NCI-H446 treated with DMSO at 0.1 percent for 48 hours (cell line): ENCODE measurements around the gene TIPIN.
"Not testable (repeated sequence)": the region's sequence is repeated elsewhere in the genome, so short reads cannot be mapped to it uniquely, and the experiment has no call there.

Experiments used
- DNase-seq: peaks from one replicate; lab custom pipeline; 2025; lab: John Stamatoyannopoulos, UW

The TIPIN gene

DNA sequence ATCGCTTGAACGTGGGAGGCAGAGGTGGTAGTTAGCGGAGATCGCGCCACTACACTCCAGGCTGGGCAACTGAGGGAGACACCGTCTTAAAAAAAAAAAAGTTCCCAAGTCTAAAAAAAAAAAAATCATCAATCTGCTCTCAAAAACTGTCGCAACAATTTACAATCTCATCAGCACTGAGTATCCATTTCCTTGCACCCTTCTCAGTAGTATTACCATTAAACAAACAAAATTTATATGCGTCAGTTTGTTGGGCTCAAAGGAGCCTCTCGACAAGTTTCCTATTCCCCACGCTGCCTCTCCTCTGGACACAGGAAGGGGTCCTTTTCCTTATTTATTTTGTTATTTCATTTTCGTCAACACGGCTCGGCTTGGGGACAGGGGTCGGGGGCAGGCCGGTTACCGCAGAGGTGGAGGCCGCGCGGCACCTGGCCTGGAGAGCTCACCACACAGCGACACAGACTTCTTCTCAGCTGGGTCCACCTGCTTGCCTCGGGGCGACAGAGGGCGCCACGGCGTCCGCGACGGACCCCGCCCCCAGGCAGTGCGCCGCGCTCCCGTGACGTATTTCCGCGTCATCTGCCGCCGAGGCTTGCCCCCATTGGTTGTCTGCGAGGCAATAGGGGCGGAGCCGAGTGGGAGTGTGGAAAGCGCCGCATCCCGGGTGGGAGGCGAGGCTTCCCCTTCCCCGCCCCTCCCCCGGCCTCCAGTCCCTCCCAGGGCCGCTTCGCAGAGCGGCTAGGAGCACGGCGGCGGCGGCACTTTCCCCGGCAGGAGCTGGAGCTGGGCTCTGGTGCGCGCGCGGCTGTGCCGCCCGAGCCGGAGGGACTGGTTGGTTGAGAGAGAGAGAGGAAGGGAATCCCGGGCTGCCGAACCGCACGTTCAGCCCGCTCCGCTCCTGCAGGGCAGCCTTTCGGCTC is 30.0 kb upstream of the TIPIN start, which contains the start of gene MAP2K1:
TSS of gene MAP2K1 (plus strand) at position 709 of the 920 bp plus-strand sequence. CDS start 436 bp downstream, outside the sequence.
- peak; percentile 87 for DNase-seq

DNA sequence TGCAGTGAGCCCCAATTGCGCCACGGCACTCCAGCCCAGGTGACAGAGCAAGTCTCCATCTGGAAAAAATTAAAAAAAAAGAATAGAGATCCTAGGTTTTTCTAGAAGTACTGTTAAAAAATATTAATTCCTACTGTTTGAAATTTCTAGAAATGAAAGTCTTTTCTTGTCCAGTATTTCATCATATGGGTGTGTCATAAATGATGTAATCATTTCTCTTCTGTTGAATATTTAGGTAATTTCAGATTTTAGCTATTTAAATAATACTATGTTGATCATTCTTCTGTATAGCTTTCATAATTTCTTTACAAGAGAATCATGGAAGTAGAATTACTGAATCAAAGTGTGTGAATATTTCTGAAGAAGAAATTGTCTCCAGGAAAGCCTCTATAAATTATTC is 24.9 kb upstream of the TIPIN start:
- not testable (repeated sequence) for DNase-seq

DNA sequence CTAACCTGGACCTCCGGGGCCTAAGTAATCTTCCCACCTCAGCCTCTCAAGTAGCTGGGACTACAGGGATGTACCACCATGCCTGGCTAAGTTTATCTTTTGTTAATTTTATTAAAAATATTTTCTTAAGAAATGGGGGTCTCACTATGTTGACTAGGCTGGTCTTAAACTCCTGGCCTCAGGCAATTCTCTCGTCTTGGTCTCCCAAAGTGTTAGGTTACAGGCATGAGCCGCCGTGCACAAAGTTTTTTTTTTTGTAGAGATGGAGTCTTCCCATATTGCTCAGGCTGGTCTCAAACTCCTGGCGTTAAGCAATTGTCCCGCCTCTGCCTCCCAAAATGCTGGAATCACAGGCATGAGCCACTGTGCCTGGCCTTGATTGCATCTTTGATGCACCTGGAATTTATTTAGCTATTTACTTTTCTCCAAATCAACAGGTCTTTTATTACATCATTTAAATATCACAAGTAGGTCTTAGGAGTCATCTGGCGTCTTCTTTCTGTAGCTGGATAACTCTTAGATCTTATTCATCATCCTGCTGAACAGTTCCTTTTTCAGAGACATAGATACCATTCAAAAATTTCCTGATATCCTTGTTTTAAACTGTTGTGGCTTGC is 22.4 kb upstream of the TIPIN start:
- DNase-seq, result no peak

DNA sequence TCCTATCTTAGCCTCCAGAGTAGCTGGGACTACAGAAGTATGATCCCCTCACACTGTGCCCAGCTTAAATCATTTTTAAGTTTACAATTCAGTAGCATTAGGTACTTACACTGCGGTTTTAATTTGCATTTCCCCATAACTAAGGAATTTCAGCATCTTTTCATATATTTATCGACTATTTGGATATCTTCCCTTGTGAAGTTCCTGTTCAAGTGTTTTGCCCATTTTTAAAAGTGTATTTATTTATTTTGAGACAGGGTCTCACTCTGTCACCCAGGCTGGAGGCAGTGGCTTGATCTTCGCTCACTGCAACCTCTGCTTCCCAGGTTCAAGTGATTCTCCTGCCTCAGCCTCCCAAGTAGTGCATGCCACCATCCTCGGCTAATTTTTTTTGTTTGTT is 17.7 kb upstream of the TIPIN start:
- DNase-seq, result no peak

DNA sequence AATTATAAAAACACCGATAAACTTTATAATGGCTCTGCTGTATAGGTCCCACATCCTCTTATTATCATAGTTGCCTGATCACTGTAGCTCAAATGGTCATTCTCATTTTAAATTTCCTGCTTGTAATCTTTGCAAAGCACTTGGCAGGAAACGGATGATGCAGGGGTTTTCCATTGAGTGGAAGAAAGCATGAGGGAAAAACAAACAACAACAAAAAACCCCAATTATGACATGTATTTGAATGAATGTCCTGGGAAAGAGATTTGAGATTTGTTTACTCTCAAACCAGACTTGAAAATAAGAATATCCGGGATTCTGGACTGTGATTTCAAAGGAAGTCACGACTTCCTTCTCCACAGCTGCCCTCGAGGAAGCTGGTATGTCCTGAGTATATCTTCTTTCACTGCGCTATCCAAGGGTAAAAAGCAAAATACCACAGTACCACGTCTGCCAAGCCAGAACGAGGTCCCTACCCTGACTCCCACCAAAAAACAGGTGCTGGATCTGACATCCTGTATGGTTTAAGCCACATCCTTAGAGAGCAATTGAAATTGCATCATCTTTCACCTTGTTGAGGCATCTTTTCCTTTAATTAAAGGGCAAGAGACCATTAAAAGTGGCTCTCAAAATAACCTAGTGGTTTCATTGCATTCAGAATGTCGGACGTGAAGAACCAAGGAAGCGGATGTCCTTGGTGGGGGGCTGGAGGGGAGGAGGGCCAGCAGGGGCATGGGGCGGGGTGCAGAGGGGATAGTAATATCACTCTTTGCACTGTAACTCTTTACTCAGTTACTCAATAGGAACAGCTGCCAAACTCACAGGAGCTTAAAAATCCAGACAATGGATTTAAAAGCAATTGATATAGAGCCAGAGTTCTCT is 13.5 kb upstream of the TIPIN start:
- DNase-seq, result no peak

DNA sequence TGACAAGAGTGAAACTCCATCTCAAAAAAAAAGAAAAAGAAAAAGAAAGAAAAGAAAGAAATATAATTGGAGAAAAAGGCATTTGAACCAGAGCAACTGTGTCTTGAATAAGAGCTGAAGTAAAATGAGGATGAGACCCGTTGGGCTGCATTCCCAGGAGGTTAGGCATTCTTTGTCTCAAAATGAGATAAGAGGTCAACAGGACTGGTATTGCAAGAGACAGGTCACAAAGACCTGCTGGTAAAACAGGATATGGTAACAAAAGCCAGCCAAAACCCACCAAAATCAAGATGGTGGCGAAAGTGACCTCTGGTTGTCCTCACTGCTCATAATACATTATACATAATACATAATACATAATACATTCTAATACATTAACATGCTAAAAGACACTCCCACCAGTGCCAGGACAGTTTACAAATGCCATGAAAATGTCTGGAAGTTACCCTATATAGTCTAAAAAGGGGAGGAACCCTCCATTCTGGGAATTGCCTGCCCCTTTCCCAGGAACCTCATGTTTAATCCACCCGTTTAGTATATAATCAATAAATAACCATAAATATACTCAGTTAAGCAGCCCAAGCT is 8.6 kb upstream of the TIPIN start:
- DNase-seq, result no peak

DNA sequence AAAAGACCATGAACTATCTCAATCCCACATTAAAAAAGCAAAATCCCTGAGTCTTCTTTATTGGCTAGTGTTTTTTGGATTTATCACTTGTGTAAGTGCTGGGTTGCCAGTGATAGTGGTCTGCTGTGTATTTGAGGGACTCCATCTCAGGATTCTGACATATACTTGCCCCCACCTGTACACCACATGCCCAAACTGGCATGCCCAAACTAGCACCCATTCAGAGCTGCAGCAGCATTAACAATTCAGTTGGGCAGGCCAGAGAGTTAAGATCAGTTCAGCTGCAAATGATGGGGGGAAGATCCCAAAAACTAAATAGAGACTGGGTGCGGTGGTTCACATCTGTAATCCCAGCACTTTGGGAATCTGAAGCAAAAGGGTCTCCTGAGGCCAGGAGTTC is 6.3 kb upstream of the TIPIN start:
- no peak for DNase-seq

DNA sequence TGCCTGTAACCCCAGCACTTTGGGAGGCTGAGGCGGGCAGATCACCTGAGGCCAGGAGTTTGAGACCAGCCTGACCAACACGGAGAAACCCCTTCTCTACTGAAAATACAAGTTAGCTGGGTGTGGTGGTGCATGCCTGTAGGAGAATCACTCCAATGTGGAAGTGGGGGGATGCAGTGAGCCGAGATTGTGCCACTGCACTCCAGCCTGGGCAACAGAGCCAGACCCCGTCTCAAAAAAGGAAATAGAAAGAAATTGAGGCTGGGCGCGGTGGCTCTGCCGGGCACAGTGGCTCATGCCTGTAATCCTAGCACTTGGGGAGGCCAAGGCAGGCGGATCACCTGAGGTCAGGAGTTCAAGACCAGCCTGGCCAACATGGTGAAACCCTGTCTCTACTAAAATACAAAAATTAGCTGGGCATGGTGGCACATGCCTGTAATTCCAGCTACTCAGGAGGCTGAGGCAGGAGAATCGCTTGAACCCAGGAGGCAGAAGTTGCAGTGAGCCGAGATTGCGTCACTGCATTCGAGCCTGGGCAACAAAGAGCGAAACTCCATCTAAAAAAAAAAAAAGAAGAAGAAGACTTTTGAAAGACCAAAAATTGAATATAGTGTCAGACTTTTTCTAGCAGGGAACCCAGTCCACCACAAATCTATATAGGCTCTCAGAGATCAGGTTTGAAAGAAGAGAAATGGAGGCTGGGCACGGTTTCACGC is 5.4 kb upstream of the TIPIN start:
- DNase-seq, result not testable (repeated sequence)

DNA sequence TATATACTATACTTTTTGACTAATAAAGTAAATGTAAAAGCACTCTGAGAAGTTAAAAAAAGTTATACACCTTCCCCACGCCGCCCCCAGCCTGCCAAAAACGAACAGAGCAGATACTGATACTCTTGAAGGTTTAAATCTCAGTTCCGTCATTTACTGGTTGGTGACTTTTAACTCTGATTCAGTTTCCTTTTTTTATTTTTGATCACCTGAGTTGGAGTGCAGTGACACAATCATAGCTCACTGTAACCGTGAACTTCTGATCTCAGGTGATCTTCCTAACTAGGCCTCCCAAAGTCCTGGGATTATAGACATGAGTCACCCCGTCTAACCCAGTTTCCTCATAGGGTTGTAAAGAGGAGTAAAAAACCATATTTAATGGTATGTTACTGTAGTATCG is 3.3 kb upstream of the TIPIN start:
- no peak for DNase-seq

DNA sequence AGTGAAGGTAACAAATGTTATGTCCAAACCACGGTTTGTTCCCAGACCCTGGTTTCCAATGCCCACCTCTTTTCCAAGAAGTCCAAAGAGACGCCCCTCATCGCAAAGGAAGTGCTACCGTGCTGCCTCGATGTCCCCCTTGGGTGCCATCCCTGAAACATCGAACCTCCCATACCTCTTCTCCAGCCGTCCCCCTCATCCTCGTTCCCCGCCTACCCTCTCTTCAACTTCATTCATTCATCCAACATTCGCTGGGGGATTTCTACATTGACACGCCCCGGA is 467 bp downstream of the TIPIN start:
- DNase-seq, result no peak

DNA sequence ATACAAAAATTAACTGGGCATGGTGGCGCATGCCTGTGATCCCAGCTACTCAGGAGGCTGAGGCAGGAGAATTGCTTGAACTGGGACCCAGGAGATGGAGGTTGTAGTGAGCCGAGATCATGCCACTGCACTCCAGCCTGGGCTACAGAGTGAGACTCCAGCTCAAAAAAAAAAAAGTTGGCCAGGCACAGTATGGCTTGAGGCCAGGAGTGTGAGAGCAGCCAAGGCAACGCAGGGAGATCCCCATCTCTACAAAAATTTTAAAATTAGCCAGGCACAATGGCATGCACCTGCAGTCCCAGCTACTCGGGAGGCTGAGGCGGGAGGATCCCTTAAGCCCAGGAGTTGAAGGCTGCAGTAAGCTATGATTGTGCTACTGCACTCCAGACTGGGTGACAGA is 8.0 kb downstream of the TIPIN start:
- not testable (repeated sequence) for DNase-seq

DNA sequence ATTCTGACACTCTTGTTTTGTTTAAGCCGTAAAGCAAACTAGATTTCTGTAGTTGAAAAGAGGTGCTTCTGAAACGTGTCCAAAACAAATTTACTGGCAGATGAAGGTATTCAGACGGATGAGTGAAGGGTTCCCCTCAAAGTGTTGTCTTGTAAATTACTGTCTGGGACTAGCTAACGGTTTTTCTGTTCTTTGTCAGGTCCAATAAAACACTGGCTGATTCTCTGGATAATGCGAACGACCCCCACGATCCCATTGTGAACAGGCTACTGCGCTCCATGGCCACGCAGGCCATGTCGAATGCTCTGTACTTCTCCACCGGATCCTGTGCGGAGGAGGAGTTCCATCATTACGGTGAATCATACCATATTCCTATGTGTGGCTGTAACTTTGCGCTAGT is 27.7 kb downstream of the TIPIN start:
- DNase-seq, result no peak

DNA sequence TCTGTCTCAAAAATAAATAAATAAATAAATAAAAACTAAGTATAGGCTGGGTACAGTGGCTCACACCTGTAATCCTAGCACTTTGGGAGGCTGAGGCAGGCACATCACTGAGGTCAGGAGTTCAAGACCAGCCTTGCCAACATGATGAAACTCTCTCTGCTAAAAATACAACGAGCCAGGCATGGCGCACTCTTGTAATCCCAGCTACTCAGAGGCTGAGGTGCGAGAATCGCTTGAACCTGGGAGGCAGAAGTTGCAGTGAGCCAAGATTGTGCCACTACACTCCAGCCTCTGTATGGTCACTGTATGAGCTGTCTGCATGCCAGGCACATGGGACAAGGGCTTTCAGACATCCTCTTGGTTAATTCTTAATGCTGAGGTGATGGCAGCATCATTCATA is 28.7 kb downstream of the TIPIN start:
- DNase-seq, result no peak

DNA sequence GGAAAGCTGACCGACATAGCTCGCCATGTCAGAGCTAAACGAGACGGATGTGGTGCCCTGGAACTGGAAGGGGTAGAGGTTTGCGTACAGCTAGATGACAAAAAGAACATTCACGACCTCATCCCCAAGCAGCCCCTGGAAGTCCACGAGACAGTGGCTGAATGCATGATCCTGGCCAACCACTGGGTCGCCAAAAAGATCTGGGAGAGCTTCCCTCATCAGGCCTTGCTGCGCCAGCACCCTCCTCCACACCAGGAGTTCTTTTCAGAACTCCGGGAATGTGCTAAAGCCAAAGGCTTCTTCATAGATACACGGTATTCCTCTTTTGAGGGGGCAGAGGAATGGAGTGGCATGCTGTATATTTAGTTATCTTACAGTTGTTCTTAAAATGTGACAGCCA is 30.4 kb downstream of the TIPIN start:
- no peak for DNase-seq

DNA sequence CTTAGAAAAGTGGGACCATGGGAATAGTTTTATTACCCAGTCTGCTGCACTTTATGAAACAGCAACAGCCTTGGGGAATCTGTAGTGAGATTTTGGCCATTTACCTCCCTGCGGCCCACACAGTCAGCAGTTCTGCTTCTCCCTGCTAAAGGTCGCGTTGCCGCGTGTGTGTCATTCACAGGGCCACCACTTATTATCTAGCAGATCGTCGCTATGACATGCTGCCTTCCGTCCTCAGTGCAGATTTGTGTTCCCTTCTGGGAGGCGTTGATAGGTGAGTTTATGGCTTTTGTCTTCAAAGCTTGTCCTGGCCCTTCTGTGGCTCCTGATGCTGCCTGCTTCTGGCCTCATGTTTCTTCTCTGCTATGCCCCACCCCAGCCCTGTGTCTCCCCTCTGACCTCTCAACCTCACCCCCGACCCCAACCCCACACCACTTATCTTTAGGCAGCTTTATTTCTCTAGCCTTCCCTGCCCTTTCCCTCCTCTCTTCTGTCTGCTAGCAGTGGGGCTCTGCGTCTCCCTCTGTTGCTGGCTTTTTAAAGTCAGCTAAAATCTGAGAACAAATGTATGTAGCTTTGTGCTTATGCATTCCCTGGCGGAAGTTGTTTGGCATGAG is 33.1 kb downstream of the TIPIN start:
- no peak for DNase-seq

DNA sequence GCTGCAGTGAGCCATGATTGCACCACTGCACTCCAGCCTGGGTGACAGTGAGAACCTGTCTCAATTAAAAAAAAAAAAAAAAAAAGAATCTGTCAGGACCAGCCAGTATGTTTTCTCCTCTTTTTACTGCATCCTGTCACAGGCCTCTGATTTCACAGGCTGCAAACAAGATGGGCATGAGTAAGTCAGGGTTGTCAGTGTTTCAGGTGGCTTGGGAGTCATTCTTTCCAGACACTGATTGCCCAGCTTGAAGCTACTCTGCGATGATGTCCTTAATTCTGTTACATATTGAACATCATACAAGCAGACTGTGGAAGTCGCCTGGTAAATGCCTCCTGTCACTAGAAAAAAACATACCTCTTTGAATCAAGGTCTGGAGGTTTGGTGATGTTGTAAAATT is 44.3 kb downstream of the TIPIN start:
- DNase-seq, result no peak

DNA sequence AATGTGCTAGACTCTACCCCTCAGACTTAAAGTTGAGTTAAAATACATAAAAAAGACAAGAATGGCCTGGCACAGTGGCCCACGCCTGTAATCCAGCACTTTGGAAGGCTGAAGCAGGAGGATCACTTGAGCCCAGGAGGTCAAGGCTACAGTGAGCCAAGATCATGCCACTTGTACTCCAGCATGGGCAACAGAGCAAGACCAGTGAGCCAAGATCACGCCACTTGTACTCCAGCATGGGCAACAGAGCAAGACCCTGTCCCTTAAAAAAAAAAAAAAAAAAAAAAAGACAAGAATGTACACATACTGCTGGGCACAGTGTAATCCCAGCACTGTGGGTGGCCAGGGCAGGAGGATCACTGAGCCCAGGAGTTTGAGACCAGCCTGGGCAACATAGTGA is 45.7 kb downstream of the TIPIN start:
- DNase-seq, result no peak

DNA sequence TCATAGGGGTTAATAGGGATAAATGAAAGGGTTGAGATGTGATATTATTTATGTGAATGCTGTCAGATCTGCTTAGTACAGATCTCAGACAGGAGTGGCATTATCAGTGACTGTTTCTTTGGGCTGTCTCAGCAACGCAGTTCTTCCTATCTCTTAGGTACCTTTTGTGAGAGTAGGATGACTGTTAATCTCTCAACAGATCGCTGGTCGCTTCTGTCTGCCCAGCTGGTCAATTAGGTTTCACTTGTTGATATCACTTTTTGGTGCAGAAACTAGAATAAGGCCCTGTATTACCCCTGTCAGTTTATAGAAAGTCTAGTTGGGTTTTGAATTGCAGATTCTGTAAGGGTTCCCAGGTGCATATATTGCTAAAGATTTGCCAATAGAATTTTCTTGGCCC is 46.7 kb downstream of the TIPIN start:
- no peak for DNase-seq

DNA sequence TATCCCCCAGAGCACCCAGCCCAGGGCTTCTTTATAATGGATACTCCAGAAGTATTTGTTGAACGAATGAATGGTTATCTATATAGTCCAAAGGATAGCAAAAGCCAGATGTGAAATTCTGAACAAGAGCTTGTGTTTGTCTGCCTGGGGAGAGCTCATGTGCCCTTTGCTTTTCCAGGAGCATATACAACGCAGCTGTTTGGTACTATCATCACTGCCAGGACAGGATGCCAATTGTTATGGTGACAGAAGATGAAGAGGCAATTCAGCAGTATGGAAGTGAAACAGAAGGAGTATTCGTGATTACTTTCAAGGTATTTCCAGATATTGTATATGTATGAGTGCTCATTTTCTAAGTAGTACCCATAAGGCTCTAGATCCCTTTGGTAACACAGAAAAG is 48.0 kb downstream of the TIPIN start:
- DNase-seq, result no peak

DNA sequence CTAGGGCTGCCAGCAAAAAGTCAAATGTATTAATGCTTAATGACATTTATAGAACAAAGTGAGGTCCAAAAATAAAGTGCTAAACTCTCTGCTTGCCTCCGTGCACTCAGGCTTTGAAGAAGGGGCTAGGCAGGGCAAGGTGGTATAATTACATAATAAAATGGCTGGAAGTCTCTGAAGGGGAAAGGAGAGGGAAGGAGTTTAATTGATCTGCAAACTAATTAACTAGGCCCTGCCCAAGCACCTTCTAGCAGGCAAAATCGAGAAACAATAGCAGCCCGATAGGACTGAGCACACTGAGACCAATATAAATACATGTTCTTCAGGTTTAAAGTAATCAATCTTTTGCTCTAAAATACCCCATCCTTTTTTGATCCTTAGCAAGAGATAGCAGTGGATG is 50.1 kb downstream of the TIPIN start:
- no peak for DNase-seq

DNA sequence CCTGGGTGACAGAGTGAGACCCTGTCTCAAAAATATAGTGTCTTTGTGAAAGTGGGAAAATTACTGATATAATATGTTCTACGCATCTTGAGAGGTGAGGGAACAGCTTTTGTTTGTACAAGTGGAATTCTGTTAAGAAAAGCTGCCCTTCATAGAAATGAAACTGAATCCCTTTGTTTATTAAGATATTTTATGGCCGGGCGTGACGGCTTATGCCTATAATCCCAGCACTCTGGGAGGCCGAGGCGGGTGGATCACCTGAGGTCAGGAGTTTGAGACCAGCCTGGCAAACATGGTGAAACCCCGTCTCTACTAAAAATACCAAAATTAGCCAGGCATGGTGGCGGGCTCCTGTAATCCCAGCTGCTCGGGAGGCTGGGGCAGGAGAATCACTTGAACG is 52.1 kb downstream of the TIPIN start:
- DNase-seq, result not testable (repeated sequence)
